COLO668 (cell line): Measurements from ENCODE around the gene POLR3B.

ENCODE experiments used
- DNase-seq: peaks from one replicate; lab custom pipeline; 2025; ENCODE audit not compliant: unreplicated experiment; lab: John Stamatoyannopoulos, UW

Gene POLR3B

GRCh38 chr12:106527356-106527755 is 169.8 kb downstream of the POLR3B start:
- DNase-seq, result no peak

DNA sequence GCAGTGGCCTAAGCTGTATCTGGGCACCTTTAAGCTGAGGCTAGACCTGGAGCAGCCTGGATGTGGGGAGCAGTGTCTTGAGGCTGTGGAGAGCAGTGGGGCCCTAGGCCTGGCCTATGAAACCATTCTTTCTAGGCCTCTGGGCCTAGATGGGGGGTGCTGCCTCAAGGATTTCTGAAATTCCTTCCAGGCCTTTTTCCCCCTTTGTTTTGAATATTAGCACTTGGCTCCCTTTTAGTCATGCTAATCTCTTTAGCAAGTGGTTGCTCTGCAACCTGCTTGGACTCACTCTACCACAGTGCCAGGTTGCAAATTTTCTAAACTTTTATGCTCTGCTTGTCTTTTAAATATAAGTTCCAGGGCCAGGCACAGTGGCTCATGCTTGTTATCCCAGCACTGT is 183.7 kb downstream of the POLR3B start:
- DNase-seq, result no peak

GRCh38 chr12:106551410-106551809 is 193.9 kb downstream of the POLR3B start:
- DNase-seq, result peak; percentile 29

DNA sequence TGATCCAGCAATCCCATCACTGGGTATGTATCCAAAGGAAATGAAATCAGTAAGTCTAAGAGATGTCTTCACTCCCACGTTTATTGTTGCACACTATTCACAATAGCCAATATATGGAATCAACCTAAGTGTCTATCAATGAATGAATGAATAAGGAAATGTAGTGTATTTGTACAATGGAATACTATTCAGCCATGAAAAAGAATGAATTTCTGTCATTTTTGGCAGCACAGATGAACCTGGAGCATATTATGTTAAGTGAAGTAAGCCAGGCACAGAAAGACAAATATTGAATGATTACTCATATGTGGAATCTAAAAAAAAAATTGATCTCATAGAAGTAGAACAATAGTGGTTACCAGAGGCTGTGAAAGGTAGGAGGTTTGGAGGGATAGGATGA is 194.7 kb downstream of the POLR3B start:
- no peak for DNase-seq
